A673 (cell line): ENCODE measurements around the gene SUMO3. TPM values are rescaled to one million over a fixed set of nuclear protein-coding genes. Genes with fewer than 3 reads are reported as not detected.

Source experiments
- BruUV-seq: library from RNA; stranded (reverse); fragments of 400-500 nt; replicated peaks from 2 replicates; lab custom pipeline; 2021; lab: Mats Ljungman, UMichigan
- CTCF ChIA-PET: fragments of 300-600 bp; sonication (Branson Sonifier 250); formaldehyde crosslinking; loops from one replicate; lab custom pipeline; 2022; ENCODE audit warnings: antibody characterized with exemption; lab: Charles Lee
- POLR2A ChIA-PET: fragments of 300-600 bp; sonication (Branson Sonifier 250); formaldehyde crosslinking; loops from one replicate; lab custom pipeline; 2022; ENCODE audit warnings: antibody characterized with exemption; ENCODE audit not compliant: low non-redundant PET; lab: Charles Lee
- DNase-seq: peaks from one replicate; pipeline ENCODE4 v3.0.0-alpha.2; 2015; ENCODE audit warnings: low spot score
- H3K27ac ChIP-seq: fragments of 200-600 bp; sonication (generic); 2 replicates; pipeline ENCODE4 v1.5.1; 2016; ENCODE audit warnings: mixed run types, low read depth, mild to moderate bottlenecking, mixed read lengths, antibody characterized with exemption, low read length; ENCODE audit not compliant: poor library complexity, severe bottlenecking
- H3K27me3 ChIP-seq: fragments of 200-600 bp; sonication (generic); replicated peaks from 2 replicates; pipeline ENCODE4 v1.6.1; 2017; ENCODE audit warnings: mixed run types, low read depth, mild to moderate bottlenecking, mixed read lengths, antibody characterized with exemption, low read length; ENCODE audit not compliant: insufficient read depth, poor library complexity
- H3K36me3 ChIP-seq: fragments of 200-600 bp; sonication (generic); 2 replicates; pipeline ENCODE4 v1.6.1; 2016; ENCODE audit warnings: mixed run types, mild to moderate bottlenecking, mixed read lengths, antibody characterized with exemption, low read length; ENCODE audit not compliant: insufficient read depth, poor library complexity, severe bottlenecking
- H3K4me1 ChIP-seq: fragments of 200-600 bp; sonication (generic); 2 replicates; pipeline ENCODE4 v1.6.1; 2017; ENCODE audit warnings: mixed run types, mild to moderate bottlenecking, mixed read lengths, antibody characterized with exemption, low read length; ENCODE audit not compliant: insufficient read depth, poor library complexity, severe bottlenecking
- H3K4me3 ChIP-seq: fragments of 200-600 bp; sonication (generic); 2 replicates; pipeline ENCODE4 v1.5.1; 2016; ENCODE audit warnings: low read depth, mixed run types, mild to moderate bottlenecking, mixed read lengths, low read length; ENCODE audit not compliant: poor library complexity, severe bottlenecking
- H3K9me3 ChIP-seq: fragments of 200-600 bp; sonication (generic); 2 replicates; pipeline ENCODE4 v1.6.1; 2016; ENCODE audit warnings: mixed run types, low read depth, mild to moderate bottlenecking, mixed read lengths, antibody characterized with exemption, low read length; ENCODE audit not compliant: poor library complexity, severe bottlenecking
- CTCF ChIP-seq: fragments of 300-800, 200-600 bp; sonication (generic); conservative IDR thresholded peaks from 2 replicates; pipeline ENCODE4 v1.5.1; 2017; ENCODE audit warnings: low read depth, mild to moderate bottlenecking, antibody characterized with exemption, low read length, moderate library complexity, mixed read lengths
- EZH2 ChIP-seq: fragments of 200-600 bp; sonication (generic); IDR thresholded peaks from 2 replicates; pipeline ENCODE4 v1.6.1; 2017; ENCODE audit warnings: borderline replicate concordance, low read depth, mild to moderate bottlenecking, mixed read lengths, antibody characterized with exemption, low read length; ENCODE audit not compliant: poor library complexity, severe bottlenecking
- intact Hi-C: fragments of 100-400 bp; cut with micrococcal nuclease; formaldehyde crosslinking; loops from one replicate; pipeline ENCODE4 v1.10.0; 2022; ENCODE audit not compliant: unreplicated experiment
- total RNA-seq: library from RNA; stranded (reverse); gene quantifications from 2 replicates; pipeline ENCODE4 v1.2.3, GENCODE V29; 2021

The SUMO3 gene
- total RNA-seq, 1 experiment from 2014 or later: 132 TPM

- Histone ChIP-seq H3K36me3 (peaks cover 10% of the 10 kb centered on the region), H3K4me1 (peaks cover 3% of the 10 kb centered on the region), H3K27me3 (no peaks in the 10 kb centered on the region), H3K4me3 (no peak overlapping the region), H3K9me3 (no peaks in the 10 kb centered on the region), H3K27ac (no peak overlapping the region)
- ChIA-PET POLR2A (no interaction called here), CTCF (no interaction called here)
- intact Hi-C loops: no loop called here
- TF ChIP-seq EZH2 (no peak), CTCF (no peak)
- BruUV-seq: no TSS peak
- no peak for DNase-seq
Measured at GRCh38 chr21:44765231-44766013, 52.4 kb downstream of the SUMO3 start.

GRCh38 chr21:44764319-44765230 lies 53.3 kb downstream of the SUMO3 start:
- Histone ChIP-seq H3K4me3 (no peak overlapping the region), H3K36me3 (peaks cover 3% of the 10 kb centered on the region), H3K4me1 (peaks cover 7% of the 10 kb centered on the region), H3K27me3 (no peaks in the 10 kb centered on the region), H3K27ac (no peak overlapping the region), H3K9me3 (no peaks in the 10 kb centered on the region)
- BruUV-seq: no TSS peak
- ChIA-PET POLR2A (no interaction called here), CTCF (no interaction called here)
- TF ChIP-seq CTCF: no peak
- TF ChIP-seq EZH2: no peak
- no peak for DNase-seq
- intact Hi-C loops: no loop called here

- ChIA-PET POLR2A (no interaction called here), CTCF (no interaction called here)
- no TSS peak for BruUV-seq
- no peak overlapping the region for H3K27ac ChIP-seq
- no peak overlapping the region for H3K4me3 ChIP-seq
- intact Hi-C loops: no loop called here
- peaks cover 7% of the 10 kb centered on the region for H3K4me1 ChIP-seq
- DNase-seq: no peak
- H3K9me3 ChIP-seq: no peaks in the 10 kb centered on the region
- TF ChIP-seq CTCF (no peak), EZH2 (no peak)
- no peaks in the 10 kb centered on the region for H3K27me3 ChIP-seq
- H3K36me3 ChIP-seq: peaks cover 3% of the 10 kb centered on the region
Measured at GRCh38 chr21:44763451-44764318, 54.2 kb downstream of the SUMO3 start.
